Measurements from ENCODE around the gene TRERF1. TPM values are rescaled to one million over a fixed set of nuclear protein-coding genes. Genes with fewer than 3 reads are reported as not detected.
A peak's percentile ranks its signal among the peaks of the same experiment; 100 is the strongest.

TRERF1 gene
- total and polyA plus RNA-seq, 2 of the 4 experiments (the other 2 are of a cell fraction): 6.3 to 9.9 TPM

DNA sequence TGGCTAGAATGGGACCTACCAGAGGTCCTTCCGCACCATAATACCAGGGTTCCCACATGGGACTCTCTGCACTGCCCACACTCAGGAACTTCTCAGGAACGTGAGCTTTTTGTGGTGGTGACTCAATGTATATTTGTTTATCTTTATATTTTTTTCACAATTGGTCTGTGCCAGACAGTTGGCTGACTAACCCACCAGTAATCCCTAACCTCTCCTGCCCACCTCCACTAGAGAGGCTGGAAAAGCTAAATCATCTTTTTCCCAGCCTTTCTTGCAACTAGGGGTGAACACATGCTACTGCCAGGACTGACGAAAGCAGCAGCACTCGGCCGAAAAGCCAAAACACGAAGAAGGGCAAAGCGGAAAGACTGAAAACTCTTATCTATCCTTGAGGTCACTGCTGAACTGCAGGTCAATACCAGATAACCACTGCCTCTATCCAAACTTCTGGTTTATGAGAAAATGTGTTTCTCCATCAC lies 112.9 kb downstream of the TRERF1 start (continued):
- peak; percentile 98 for TF ChIP-seq BHLHE40 (IDR thresholded peaks at IDR 0.05; ENCODE audit: low read depth, low read length)

- peak overlapping the region; percentile 2; the same call in 1 of the 2 replicates for H4K5ac ChIP-seq (ENCODE audit: low read depth, low read length)
- H3K23ac ChIP-seq (ENCODE audit: low read depth, low read length): peak overlapping the region; percentile 49
- no peaks in the 10 kb centered on the region for H3K9me3 ChIP-seq (ENCODE audit: control insufficient read depth, insufficient read depth, low read length)
- peak overlapping the region; percentile 88 for H4K91ac ChIP-seq (ENCODE audit: insufficient read depth, low read depth, low read length)
- ATAC-seq (ENCODE audit: low read depth) (no peak), DNase-seq (no peak)
- ChIA-PET CTCF (interaction anchor here (0.5 to 1.1 kb wide), 4 partner anchors 24 to 392 kb away, joined by 3 to 4 read pairs (median 3); no protein-coding TSS in a partner anchor), POLR2A (ENCODE audit: unreplicated experiment) (no interaction called here)
- dilution Hi-C loops (cut with HindIII; ENCODE audit: low sequenced_read_pairs, unreplicated experiment): no loop called here
- no peak overlapping the region for H3K9ac ChIP-seq (ENCODE audit: low read depth, low read length)
- in situ Hi-C loops (cut with MboI; ENCODE audit: low sequenced_read_pairs): no loop called here
- intact Hi-C loops (cut with micrococcal nuclease): loop anchor here (2.0 to 10.0 kb wide), 2 partner anchors 21 to 113 kb away; no protein-coding TSS in a partner anchor
- H3K9me1 ChIP-seq (ENCODE audit: insufficient read depth, low read length): peaks cover 37% of the 10 kb centered on the region
- H2BK15ac ChIP-seq (ENCODE audit: low read depth, low read length): peak overlapping the region; percentile 79; the same call in 1 of the 3 replicates
- H2AFZ ChIP-seq (replicated peaks; ENCODE audit: low read length, poor library complexity): peak overlapping the region; percentile 37
- peak overlapping the region; percentile 6 to 68 for H4K8ac ChIP-seq (ENCODE audit: low read depth in 2 of 2, low read length in 2 of 2)
- peak overlapping the region; percentile 58 for H3K27ac ChIP-seq (ENCODE audit: insufficient read depth, low read length)
- H2BK20ac ChIP-seq (ENCODE audit: low read depth, low read length): peak overlapping the region; percentile 88
- BruUV-seq (replicated peaks): no TSS peak
- peak overlapping the region; percentile 98 for H3K4ac ChIP-seq (ENCODE audit: low read depth, low read length)
- H2BK5ac ChIP-seq (ENCODE audit: low read depth, low read length, poor library complexity, severe bottlenecking): peak overlapping the region; percentile 69
- H3K36me3 ChIP-seq (ENCODE audit: control insufficient read depth, insufficient read depth, low read length): no peaks in the 10 kb centered on the region
- 85% methylated on average over 5 of the region's 11 CpGs; no CpG with 5 or more reads in 1 of the 2 experiments for WGBS, 2 experiments (ENCODE audit: extremely low coverage in 2 of 2, insufficient read length in 1 of 2)
- peaks cover 7% of the 10 kb centered on the region for H4K20me1 ChIP-seq (ENCODE audit: insufficient read depth, low read length)
- H3K4me3 ChIP-seq (ENCODE audit: insufficient read depth, low read depth, low read length): no peak overlapping the region
- H3K18ac ChIP-seq (ENCODE audit: low read depth, low read length): peak overlapping the region; percentile 52; the same call in 1 of the 2 replicates
- TF ChIP-seq MAZ (IDR thresholded peaks at IDR 0.05; ENCODE audit: borderline replicate concordance, low read depth, low read length): no peak
- peak; percentile 60 for TF ChIP-seq USF2 (IDR thresholded peaks at IDR 0.05; ENCODE audit: low read depth, low read length)
- H3K27me3 ChIP-seq (ENCODE audit: control insufficient read depth, insufficient read depth, low read length): no peaks in the 10 kb centered on the region
- peak overlapping the region; percentile 35 for H3K56ac ChIP-seq (ENCODE audit: extremely low read depth, insufficient read depth, low read length)
- peak overlapping the region; percentile 92 for H2BK120ac ChIP-seq (ENCODE audit: low read depth, low read length)
- peak overlapping the region; percentile 42 for H3K4me2 ChIP-seq (ENCODE audit: low read depth, low read length)
- peak overlapping the region; percentile 50 for H2AK9ac ChIP-seq (replicated peaks; ENCODE audit: low read depth, low read length, poor library complexity)
- H2AK5ac ChIP-seq (ENCODE audit: low read depth, low read length): peak overlapping the region; percentile 98
- H3K4me1 ChIP-seq (ENCODE audit: control insufficient read depth, insufficient read depth, low read length): peaks cover 17% of the 10 kb centered on the region
- H3K79me1 ChIP-seq (ENCODE audit: low read depth in 1 of 2, low read length in 2 of 2): peaks cover 64 to 94% of the 10 kb centered on the region in 2 experiments
- peak overlapping the region; percentile 76 for H3K14ac ChIP-seq (replicated peaks; ENCODE audit: low read depth, low read length)
Measured at GRCh38 chr6:42337985-42338743, 113.6 kb downstream of the TRERF1 start.

Data from IMR-90 (cell line).